GM12878 (cell line): ENCODE data around the gene WDR76. TPM values are rescaled to one million over a fixed set of nuclear protein-coding genes. Genes with fewer than 3 reads are reported as not detected.
A peak's percentile ranks its signal among the peaks of the same experiment; 100 is the strongest.

Experiments
- ATAC-seq: fragments of 200-7000 bp; cut with Tn5 transposase; 3 replicates; pipeline ENCODE4 v1.9.1; 2020; ENCODE audit warnings: mild to moderate bottlenecking, moderate library complexity
- BruUV-seq: library from RNA; stranded (reverse); fragments of 400-500 nt; replicated peaks from 2 replicates; lab custom pipeline; 2021; lab: Mats Ljungman, UMichigan
- CTCF ChIA-PET: fragments of 300-600 bp; sonication (Branson Sonifier 250); formaldehyde crosslinking; extraction: SDS; loops from one replicate; lab custom pipeline; 2021; ENCODE audit warnings: inconsistent platforms; lab: Yijun Ruan, JAX
- POLR2A ChIA-PET: fragments of 350-600 bp; formaldehyde crosslinking; extraction: SDS; loops from one replicate; lab custom pipeline; 2021; ENCODE audit warnings: inconsistent platforms; lab: Charles Lee
- RAD21 ChIA-PET: fragments of 300-600 bp; sonication (Branson Sonifier 250); formaldehyde crosslinking; loops from one replicate; lab custom pipeline; 2023; ENCODE audit warnings: antibody characterized with exemption; ENCODE audit not compliant: unreplicated experiment; lab: Charles Lee
- SMC1A ChIA-PET: fragments of 300-600 bp; sonication (Branson Sonifier 250); formaldehyde crosslinking; loops from one replicate; lab custom pipeline; 2023; ENCODE audit not compliant: unreplicated experiment, uncharacterized antibody; lab: Charles Lee
- DNase-seq: peaks from one replicate; pipeline ENCODE4 v3.0.0-alpha.2; 2011; ENCODE audit warnings: low read depth, low spot score
- FAIRE-seq: peaks from 3 replicates; lab custom pipeline; 2011; peaks lifted over from hg19 to GRCh38; lab: Jason Lieb, UNC
- H2AFZ ChIP-seq: 2 replicates; pipeline ENCODE4 v1.6.0; 2011; ENCODE audit warnings: low read depth, low read length, control low read depth; ENCODE audit not compliant: control insufficient read depth
- H3K27ac ChIP-seq: 2 replicates; pipeline ENCODE4 v1.5.1; 2011; ENCODE audit warnings: control low read depth; ENCODE audit not compliant: control insufficient read depth, insufficient read depth
- H3K27me3 ChIP-seq, 2 experiments: replicated peaks in 1 of 2; 2 replicates each; pipeline versions ENCODE4 v1.6.0 to v1.6.1; 2011; ENCODE audit warnings: low read length in 1 of 2; ENCODE audit not compliant: control insufficient read depth in 2 of 2, insufficient read depth in 2 of 2
- H3K36me3 ChIP-seq, 2 experiments: 2 replicates each; pipeline ENCODE4 v1.5.1; 2011; ENCODE audit warnings: low read length in 1 of 2; ENCODE audit not compliant: control insufficient read depth in 2 of 2, insufficient read depth in 2 of 2
- H3K4me1 ChIP-seq: 2 replicates; pipeline ENCODE4 v1.6.1; 2011; ENCODE audit warnings: mild to moderate bottlenecking, low read length, moderate library complexity, mixed read lengths; ENCODE audit not compliant: control insufficient read depth, insufficient read depth
- H3K4me2 ChIP-seq: 2 replicates; pipeline ENCODE4 v1.6.0; 2011; ENCODE audit warnings: control low read depth; ENCODE audit not compliant: control insufficient read depth, insufficient read depth
- H3K4me3 ChIP-seq: fragments of 200-600 bp; sonication (generic); 2 replicates; pipeline ENCODE4 v1.5.1; 2016
- H3K79me2 ChIP-seq: 2 replicates; pipeline ENCODE4 v1.6.0; 2011; ENCODE audit warnings: low read length; ENCODE audit not compliant: control insufficient read depth, insufficient read depth
- H3K9ac ChIP-seq: 2 replicates; pipeline ENCODE4 v1.8.0; 2011; ENCODE audit warnings: low read length, control low read depth, mixed read lengths; ENCODE audit not compliant: control insufficient read depth, insufficient read depth
- H3K9me3 ChIP-seq: replicated peaks from 3 replicates; pipeline ENCODE4 v1.5.1; 2011; ENCODE audit warnings: mild to moderate bottlenecking, low read length; ENCODE audit not compliant: control insufficient read depth, insufficient read depth
- H4K20me1 ChIP-seq: 2 replicates; pipeline ENCODE4 v1.6.0; 2011; ENCODE audit not compliant: control insufficient read depth, insufficient read depth
- BRCA1 ChIP-seq: IDR thresholded peaks from 2 replicates; pipeline ENCODE4 v1.6.1; 2011; ENCODE audit warnings: low read depth, low read length, improper control_type of control experiment
- CHD1 ChIP-seq: IDR thresholded peaks from 2 replicates; pipeline ENCODE4 v1.6.1; 2012; ENCODE audit warnings: low read depth, low read length, improper control_type of control experiment
- GATAD2B ChIP-seq: fragments of 450-650 bp; conservative IDR thresholded peaks from 2 replicates; pipeline ENCODE4 v1.6.1; 2017; ENCODE audit warnings: low read depth, mild to moderate bottlenecking, moderate library complexity
- HDAC6 ChIP-seq: fragments of 200-600 bp; sonication (generic); IDR thresholded peaks from one replicate; pipeline ENCODE4 v1.8.0; 2017; ENCODE audit warnings: antibody characterized with exemption; ENCODE audit not compliant: unreplicated experiment
- JUND ChIP-seq: IDR thresholded peaks from 2 replicates; pipeline ENCODE4 v1.6.1; 2012; ENCODE audit warnings: low read depth, mild to moderate bottlenecking, low read length, improper control_type of control experiment, moderate library complexity
- LARP7 ChIP-seq: fragments of 450-650 bp; IDR thresholded peaks from 2 replicates; pipeline ENCODE4 v1.6.1; 2017; ENCODE audit warnings: mild to moderate bottlenecking
- NBN ChIP-seq: fragments of 450-650 bp; IDR thresholded peaks from 2 replicates; pipeline ENCODE4 v1.6.1; 2016
- NKRF ChIP-seq: fragments of 450-650 bp; conservative IDR thresholded peaks from 2 replicates; pipeline ENCODE4 v1.6.1; 2017; ENCODE audit warnings: mild to moderate bottlenecking, moderate library complexity
- PAX5 ChIP-seq: IDR thresholded peaks from 2 replicates; pipeline ENCODE4 v1.6.1; 2011; ENCODE audit warnings: low read depth, low read length, borderline replicate concordance
- POLR2A ChIP-seq: IDR thresholded peaks from 2 replicates; pipeline ENCODE4 v1.6.1; 2011; ENCODE audit warnings: low read depth, mild to moderate bottlenecking, low read length
- RFX5 ChIP-seq: IDR thresholded peaks from 2 replicates; pipeline ENCODE4 v1.6.1; 2011; ENCODE audit warnings: low read depth, low read length, improper control_type of control experiment
- RUNX3 ChIP-seq: IDR thresholded peaks from 2 replicates; pipeline ENCODE4 v1.6.1; 2012; ENCODE audit warnings: low read length, inconsistent platforms
- SMAD1 ChIP-seq: fragments of 450-650 bp; IDR thresholded peaks from 2 replicates; pipeline ENCODE4 v1.6.1; 2018; ENCODE audit warnings: mild to moderate bottlenecking, low read depth; ENCODE audit not compliant: partially characterized antibody
- SREBF2 ChIP-seq: IDR thresholded peaks from 2 replicates; pipeline ENCODE4 v1.6.1; 2012; ENCODE audit warnings: mild to moderate bottlenecking, low read length
- STAT1 ChIP-seq: fragments of 450-650 bp; conservative IDR thresholded peaks from 2 replicates; pipeline ENCODE4 v1.6.1; 2014; ENCODE audit warnings: antibody characterized with exemption, mild to moderate bottlenecking
- ZNF274 ChIP-seq: IDR thresholded peaks from one replicate; pipeline ENCODE4 v1.8.0; 2011; ENCODE audit not compliant: insufficient read length, insufficient read depth
- WGBS: methylation state at CpG from one replicate; pipeline ENCODE4 v1.1.6; 2016; ENCODE audit warnings: low lambda C conversion rate; ENCODE audit not compliant: insufficient replicate concordance, insufficient coverage; ENCODE audit errors: missing lambda C conversion rate; 5-methylcytosine and 5-hydroxymethylcytosine counted together
- in situ Hi-C: fragments of 300-500 bp; cut with MboI; formaldehyde crosslinking; loops from 9 replicates; pipeline ENCODE4 v1.14.3; 2018; ENCODE audit warnings: mixed read lengths
- intact Hi-C: fragments of 100-400 bp; cut with micrococcal nuclease; formaldehyde crosslinking; loops from one replicate; pipeline ENCODE4 v1.14.2; 2022; ENCODE audit not compliant: unreplicated experiment
- polyA plus RNA-seq, 11 experiments: library from polyadenylated mRNA; depleted of rRNA in 4 of 11; unstranded in 6 of 11; stranded (reverse) in 5 of 11; fragments of >200 nt; fragmentation: Nextera tagmentation in 4 of 11; fragmentation: Illumina TruSeq in 1 of 11; extraction: Ambion mirVana in 4 of 11; extraction: Trizol in 1 of 11; gene quantifications; 1 replicate in 1 of 11; 2 replicates in 10 of 11; pipeline versions ENCODE4 v1.2.1 to v1.2.3, GENCODE V29; 2011 to 2016; ENCODE audit warnings: inconsistent platforms in 2 of 11, missing spikeins in 2 of 11, low read depth in 1 of 11
- total RNA-seq, 4 experiments: library from RNA; depleted of rRNA in 3 of 4; stranded (reverse); fragments of >200 nt in 3 of 4; fragmentation: Illumina TruSeq in 1 of 4; extraction: Trizol in 1 of 4; gene quantifications; 2 replicates each; pipeline versions ENCODE4 v1.2.1 to v1.2.3, GENCODE V29; 2013 to 2021
- TF ChIP-seq, protein P1 (sequence below): IDR thresholded peaks from 2 replicates; pipeline ENCODE4 v1.6.1; 2012; ENCODE audit warnings: improper control_type of control experiment, low read depth, low read length; ENCODE audit not compliant: insufficient replicate concordance

Gene WDR76
- total and polyA plus RNA-seq, 10 of the 15 experiments (the other 5 are each of a cell fraction or from before 2014, with no cell fraction given): 8.0 to 59.7 (median 34.5) TPM

- intact Hi-C loops (loop anchor here (5.0 kb wide), 2 partner anchors 32 to 47 kb away; partner anchors contain the start of genes ELL3 and SERF2), in situ Hi-C loops (no loop called here)
- ChIA-PET RAD21 (interaction anchor here (1.0 to 3.4 kb wide), 10 partner anchors 13 to 75 kb away, joined by 3 to 27 read pairs (median 4); partner anchors contain the start of genes ELL3, HYPK and SERINC4), CTCF (interaction anchor here (0.7 to 2.0 kb wide), 8 partner anchors 8 to 54 kb away, joined by 3 to 19 read pairs (median 3); partner anchors contain the start of genes ELL3 and SERF2), POLR2A (interaction anchor here (0.5 to 6.3 kb wide), 19 partner anchors 12 to 817 kb away, joined by 3 to 74 read pairs (median 4); partner anchors contain the start of genes ELL3, HYPK, SERF2 and SERINC4), SMC1A (interaction anchor here (0.8 to 4.3 kb wide), 13 partner anchors 13 to 54 kb away, joined by 3 to 34 read pairs (median 4); partner anchors contain the start of genes ELL3, HYPK, SERF2 and SERINC4)
- BruUV-seq: TSS peak; percentile 93
- Histone ChIP-seq H2AFZ (peak within 1 kb of the TSS; percentile 63), H3K4me2 (peak within 1 kb of the TSS; percentile 82), H3K27ac (peak within 1 kb of the TSS; percentile 86), H3K79me2 (peaks cover 80% of the 10 kb centered on the region), H3K4me1 (peaks cover 10% of the 10 kb centered on the region; the same call in 1 of the 2 replicates), H3K9me3 (no peaks in the 10 kb centered on the region), H3K4me3 (peak within 1 kb of the TSS; percentile 78), H3K27me3 (no peaks in the 10 kb centered on the region), H4K20me1 (no peaks in the 10 kb centered on the region), H3K9ac (peak within 1 kb of the TSS; percentile 80), H3K36me3 (peaks cover 0 to 3% of the 10 kb centered on the region in 2 experiments; a peak in 2 of 4 replicates)
- FAIRE-seq (peak; percentile 99), ATAC-seq (peak; percentile 78), DNase-seq (peak; percentile 93)
- 4% methylated on average over 45 of the region's 46 CpGs for WGBS
- TF ChIP-seq NKRF (peak; percentile 89), JUND (no peak), GATAD2B (peak; percentile 74; the same call in 1 of the 2 replicates), ZNF274 (no peak), POLR2A (peak; percentile 97), CHD1 (no peak), HDAC6 (peak; percentile 45), NBN (peak; percentile 94), BRCA1 (no peak), RUNX3 (0 out of 2 replicates have a peak, but pooled peaks have one; percentile 70), LARP7 (peak; percentile 41; the same call in 1 of the 2 replicates), SREBF2 (no peak), RFX5 (peak; percentile 31; the same call in 1 of the 2 replicates), STAT1 (no peak), PAX5 (no peak), SMAD1 (peak; percentile 86)
- TF ChIP-seq, protein P1, sequence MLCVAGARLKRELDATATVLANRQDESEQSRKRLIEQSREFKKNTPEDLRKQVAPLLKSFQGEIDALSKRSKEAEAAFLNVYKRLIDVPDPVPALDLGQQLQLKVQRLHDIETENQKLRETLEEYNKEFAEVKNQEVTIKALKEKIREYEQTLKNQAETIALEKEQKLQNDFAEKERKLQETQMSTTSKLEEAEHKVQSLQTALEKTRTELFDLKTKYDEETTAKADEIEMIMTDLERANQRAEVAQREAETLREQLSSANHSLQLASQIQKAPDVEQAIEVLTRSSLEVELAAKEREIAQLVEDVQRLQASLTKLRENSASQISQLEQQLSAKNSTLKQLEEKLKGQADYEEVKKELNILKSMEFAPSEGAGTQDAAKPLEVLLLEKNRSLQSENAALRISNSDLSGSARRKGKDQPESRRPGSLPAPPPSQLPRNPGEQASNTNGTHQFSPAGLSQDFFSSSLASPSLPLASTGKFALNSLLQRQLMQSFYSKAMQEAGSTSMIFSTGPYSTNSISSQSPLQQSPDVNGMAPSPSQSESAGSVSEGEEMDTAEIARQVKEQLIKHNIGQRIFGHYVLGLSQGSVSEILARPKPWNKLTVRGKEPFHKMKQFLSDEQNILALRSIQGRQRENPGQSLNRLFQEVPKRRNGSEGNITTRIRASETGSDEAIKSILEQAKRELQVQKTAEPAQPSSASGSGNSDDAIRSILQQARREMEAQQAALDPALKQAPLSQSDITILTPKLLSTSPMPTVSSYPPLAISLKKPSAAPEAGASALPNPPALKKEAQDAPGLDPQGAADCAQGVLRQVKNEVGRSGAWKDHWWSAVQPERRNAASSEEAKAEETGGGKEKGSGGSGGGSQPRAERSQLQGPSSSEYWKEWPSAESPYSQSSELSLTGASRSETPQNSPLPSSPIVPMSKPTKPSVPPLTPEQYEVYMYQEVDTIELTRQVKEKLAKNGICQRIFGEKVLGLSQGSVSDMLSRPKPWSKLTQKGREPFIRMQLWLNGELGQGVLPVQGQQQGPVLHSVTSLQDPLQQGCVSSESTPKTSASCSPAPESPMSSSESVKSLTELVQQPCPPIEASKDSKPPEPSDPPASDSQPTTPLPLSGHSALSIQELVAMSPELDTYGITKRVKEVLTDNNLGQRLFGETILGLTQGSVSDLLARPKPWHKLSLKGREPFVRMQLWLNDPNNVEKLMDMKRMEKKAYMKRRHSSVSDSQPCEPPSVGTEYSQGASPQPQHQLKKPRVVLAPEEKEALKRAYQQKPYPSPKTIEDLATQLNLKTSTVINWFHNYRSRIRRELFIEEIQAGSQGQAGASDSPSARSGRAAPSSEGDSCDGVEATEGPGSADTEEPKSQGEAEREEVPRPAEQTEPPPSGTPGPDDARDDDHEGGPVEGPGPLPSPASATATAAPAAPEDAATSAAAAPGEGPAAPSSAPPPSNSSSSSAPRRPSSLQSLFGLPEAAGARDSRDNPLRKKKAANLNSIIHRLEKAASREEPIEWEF: no peak
These were observed 2.2 kb upstream of the WDR76 start, which contains the start of gene MFAP1 for GRCh38 chr15:43824302-43825246. Gene MFAP1 (minus strand): TSS chr15:43824690. CDS start chr15:43824569, 121 bp downstream.
